Measurements from ENCODE around the gene COG1. TPM values are rescaled to one million over a fixed set of nuclear protein-coding genes. Genes with fewer than 3 reads are reported as not detected.

COG1 gene
- total RNA-seq, 1 donor from 2014 or later, result 11.7 TPM

DNA sequence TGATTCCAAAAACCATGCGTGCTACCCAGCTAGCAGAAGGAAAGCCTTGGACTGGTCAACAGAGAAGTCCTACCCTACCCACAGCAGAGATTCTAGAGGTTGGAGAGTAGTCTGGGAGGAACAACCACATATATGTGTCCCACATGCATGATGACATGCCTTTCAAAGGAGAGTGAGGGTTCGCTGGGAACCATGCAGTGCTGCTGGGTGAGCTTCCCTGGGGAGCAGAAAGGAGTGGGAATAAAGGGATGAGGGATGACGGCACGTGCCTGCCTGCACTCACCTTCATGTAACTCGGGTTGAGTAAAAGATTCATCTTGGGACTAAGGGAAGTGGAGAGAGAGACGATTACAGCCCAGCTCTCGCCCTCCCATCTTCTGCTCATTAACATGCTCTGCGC lies 59.0 kb downstream of the COG1 start:
- H3K9me3 ChIP-seq (ENCODE audit: low read depth), result no peaks in the 10 kb centered on the region
- Mint-ChIP-seq H3K27me3 (ENCODE audit: insufficient read depth, low read depth) (peaks cover 2% of the 10 kb centered on the region), H3K4me1 (peaks cover 20% of the 10 kb centered on the region), H3K27ac (no peak overlapping the region), H3K4me3 (no peak overlapping the region), H3K36me3 (peaks cover 5% of the 10 kb centered on the region), H3K9me3 (no peaks in the 10 kb centered on the region)
- H3K4me1 ChIP-seq, result peaks cover 9% of the 10 kb centered on the region
- H3K27me3 ChIP-seq, result peaks cover 15% of the 10 kb centered on the region
- H2AFZ ChIP-seq (replicated peaks), result no peak overlapping the region
- H3K36me3 ChIP-seq, result no peaks in the 10 kb centered on the region
- no peak overlapping the region for H3K4me3 ChIP-seq
- DNase-seq (ENCODE audit: low spot score), result no peak
- peaks cover 19% of the 10 kb centered on the region for H3F3A ChIP-seq (ENCODE audit: low read depth)
- no peaks in the 10 kb centered on the region for H3K79me2 ChIP-seq (ENCODE audit: low read depth)
- no peak overlapping the region for H3K27ac ChIP-seq
- H3K4me2 ChIP-seq, result no peak overlapping the region
- H3K9ac ChIP-seq, result no peak overlapping the region
- no peak for TF ChIP-seq EZH2phosphoT487 (IDR thresholded peaks at IDR 0.05)
- TF ChIP-seq CTCF (IDR thresholded peaks at IDR 0.05), result no peak
- no peak for TF ChIP-seq EZH2 (IDR thresholded peaks at IDR 0.05)
- peaks cover 6% of the 10 kb centered on the region for H4K20me1 ChIP-seq (ENCODE audit: low read depth)

DNA sequence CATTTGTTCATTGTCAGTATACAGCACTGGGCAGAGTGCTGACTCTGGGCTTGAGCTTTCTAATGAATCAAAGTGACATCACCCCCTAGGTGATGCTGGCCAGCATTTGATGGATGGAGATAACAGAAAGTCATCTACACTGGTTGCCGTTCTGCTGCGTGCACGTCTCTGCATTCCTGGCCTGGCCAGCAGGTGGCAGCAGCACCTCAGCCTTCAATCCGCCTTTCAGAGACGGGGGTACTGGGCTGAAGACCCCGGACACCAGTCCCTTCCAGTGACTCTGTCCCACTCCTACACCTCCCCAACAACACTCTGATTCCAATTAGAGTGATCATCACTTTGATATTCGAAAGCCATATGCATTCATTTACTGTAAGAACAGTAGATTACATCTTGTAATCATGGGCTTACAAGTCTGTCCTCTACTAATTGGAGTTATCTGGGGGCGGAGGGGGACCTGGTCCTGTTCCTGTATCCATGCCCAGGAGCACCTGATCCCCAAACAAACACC lies 62.9 kb downstream of the COG1 start:
- Histone ChIP-seq H3K4me2 (no peak overlapping the region), H3K79me2 (ENCODE audit: low read depth) (no peaks in the 10 kb centered on the region), H3K9ac (no peak overlapping the region), H3K27ac (no peak overlapping the region), H3K27me3 (peaks cover 15% of the 10 kb centered on the region), H3K9me3 (ENCODE audit: low read depth) (no peaks in the 10 kb centered on the region), H3K4me3 (no peak overlapping the region), H3K36me3 (no peaks in the 10 kb centered on the region), H2AFZ (replicated peaks) (no peak overlapping the region), H4K20me1 (ENCODE audit: low read depth) (peaks cover 5% of the 10 kb centered on the region), H3F3A (ENCODE audit: low read depth) (peaks cover 15% of the 10 kb centered on the region), H3K4me1 (peaks cover 9% of the 10 kb centered on the region)
- H3K4me3 Mint-ChIP-seq, result no peak overlapping the region
- peaks cover 6% of the 10 kb centered on the region for H3K27me3 Mint-ChIP-seq (ENCODE audit: insufficient read depth, low read depth)
- TF ChIP-seq EZH2 (IDR thresholded peaks at IDR 0.05) (no peak), CTCF (IDR thresholded peaks at IDR 0.05) (peak; percentile 99)
- H3K4me1 Mint-ChIP-seq, result peaks cover 23% of the 10 kb centered on the region
- H3K9me3 Mint-ChIP-seq, result no peaks in the 10 kb centered on the region
- H3K36me3 Mint-ChIP-seq, result no peaks in the 10 kb centered on the region
- DNase-seq (ENCODE audit: low spot score), result peak; percentile 78
- H3K27ac Mint-ChIP-seq, result peak overlapping the region; percentile 69

DNA sequence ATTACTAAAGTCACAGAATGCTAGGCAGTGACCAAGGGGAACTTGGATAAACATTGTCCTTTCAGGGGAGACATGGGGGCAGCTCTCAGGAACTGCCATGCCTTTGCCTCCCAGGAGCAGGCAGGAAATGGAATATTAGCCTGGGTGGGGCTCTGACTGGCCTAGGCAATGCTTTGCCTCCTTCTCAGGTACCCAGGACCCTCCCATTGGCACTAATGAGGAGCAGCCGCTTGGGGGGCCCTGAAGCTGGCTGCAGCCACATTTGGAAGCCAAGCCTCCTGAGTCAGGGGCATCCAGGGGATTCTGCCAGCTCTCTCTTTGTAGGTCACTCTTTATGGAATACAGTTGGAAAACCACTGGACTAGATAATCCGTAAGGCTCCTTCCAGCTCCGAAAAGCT lies 63.4 kb downstream of the COG1 start:
- Histone ChIP-seq H3K27ac (no peak overlapping the region), H3K4me1 (peaks cover 9% of the 10 kb centered on the region), H3K36me3 (no peaks in the 10 kb centered on the region), H3K9ac (no peak overlapping the region), H3K27me3 (peaks cover 15% of the 10 kb centered on the region), H4K20me1 (ENCODE audit: low read depth) (peaks cover under 1% of the 10 kb centered on the region), H3K4me2 (no peak overlapping the region), H3F3A (ENCODE audit: low read depth) (peaks cover 14% of the 10 kb centered on the region), H3K9me3 (ENCODE audit: low read depth) (no peaks in the 10 kb centered on the region), H3K4me3 (no peak overlapping the region), H3K79me2 (ENCODE audit: low read depth) (no peaks in the 10 kb centered on the region), H2AFZ (replicated peaks) (no peak overlapping the region)
- H3K9me3 Mint-ChIP-seq, result no peaks in the 10 kb centered on the region
- H3K27me3 Mint-ChIP-seq (ENCODE audit: insufficient read depth, low read depth), result peaks cover 5% of the 10 kb centered on the region
- DNase-seq (ENCODE audit: low spot score), result peak; percentile 20
- TF ChIP-seq EZH2 (IDR thresholded peaks at IDR 0.05) (no peak), EZH2phosphoT487 (IDR thresholded peaks at IDR 0.05) (no peak), CTCF (IDR thresholded peaks at IDR 0.05) (no peak)
- no peak overlapping the region for H3K4me3 Mint-ChIP-seq
- no peaks in the 10 kb centered on the region for H3K36me3 Mint-ChIP-seq
- peaks cover 21% of the 10 kb centered on the region for H3K4me1 Mint-ChIP-seq
- peak overlapping the region; percentile 69 for H3K27ac Mint-ChIP-seq
